ENCODE measurements around the gene MUC3A. TPM values are rescaled to one million over a fixed set of nuclear protein-coding genes. Genes with fewer than 3 reads are reported as not detected.
"Not testable (repeated sequence)": the region's sequence is repeated elsewhere in the genome, so short reads cannot be mapped to it uniquely, and the experiment has no call there.

Gene MUC3A
- total RNA-seq, 1 donor from 2014 or later, result not detected

DNA sequence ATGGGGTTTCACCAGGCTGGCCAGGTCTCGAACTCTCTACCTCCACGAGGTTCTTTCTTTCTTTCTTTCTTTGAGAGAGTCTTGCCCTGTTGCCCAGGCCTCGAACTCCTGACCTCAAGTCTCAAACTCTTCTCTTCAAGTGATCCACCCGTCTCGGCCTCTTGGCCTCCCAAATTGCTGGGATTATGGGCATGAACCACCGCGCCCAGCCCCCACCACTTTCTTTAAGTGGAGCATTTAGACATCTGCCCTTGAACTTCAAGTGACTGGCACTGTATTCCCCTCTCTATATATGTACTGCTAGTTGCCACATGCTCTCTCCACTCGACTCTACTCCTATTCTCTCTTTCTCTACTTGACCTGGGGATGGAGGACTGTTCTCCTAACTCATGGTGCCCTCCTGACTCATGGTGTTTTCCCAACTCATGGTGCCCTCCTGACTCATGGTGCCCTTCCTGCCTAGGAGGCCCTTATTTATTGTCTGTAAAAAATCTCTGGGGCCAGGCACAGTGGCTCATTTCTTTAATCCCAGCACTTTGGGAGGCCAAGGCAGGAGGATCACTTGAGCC is 34.4 kb upstream of the MUC3A start:
- Histone ChIP-seq H3K27ac (ENCODE audit: low read depth, low read length) (no peak overlapping the region), H3K36me3 (ENCODE audit: control insufficient read depth in 3 of 3, insufficient read depth in 3 of 3, low read length in 3 of 3) (no peaks in the 10 kb centered on the region), H3K9me3 (ENCODE audit: control insufficient read depth in 3 of 3, low read length in 3 of 3) (no peaks in the 10 kb centered on the region), H3K9ac (ENCODE audit: low read depth in 1 of 3, low read length in 3 of 3) (no peak overlapping the region), H3K4me3 (ENCODE audit: low read length in 3 of 3) (no peak overlapping the region), H3K27me3 (ENCODE audit: control insufficient read depth in 3 of 3, insufficient read depth in 3 of 3, low read length in 3 of 3) (no peaks in the 10 kb centered on the region), H3K4me1 (ENCODE audit: control insufficient read depth in 3 of 3, insufficient read depth in 3 of 3, low read length in 3 of 3) (peaks cover 0 to 3% (median 2%) of the 10 kb centered on the region in 3 donors)

GRCh38 chr7:100919335-100919734 is 30.0 kb upstream of the MUC3A start:
- not testable (repeated sequence) for H3K4me3 ChIP-seq (ENCODE audit: low read length in 3 of 3)

DNA sequence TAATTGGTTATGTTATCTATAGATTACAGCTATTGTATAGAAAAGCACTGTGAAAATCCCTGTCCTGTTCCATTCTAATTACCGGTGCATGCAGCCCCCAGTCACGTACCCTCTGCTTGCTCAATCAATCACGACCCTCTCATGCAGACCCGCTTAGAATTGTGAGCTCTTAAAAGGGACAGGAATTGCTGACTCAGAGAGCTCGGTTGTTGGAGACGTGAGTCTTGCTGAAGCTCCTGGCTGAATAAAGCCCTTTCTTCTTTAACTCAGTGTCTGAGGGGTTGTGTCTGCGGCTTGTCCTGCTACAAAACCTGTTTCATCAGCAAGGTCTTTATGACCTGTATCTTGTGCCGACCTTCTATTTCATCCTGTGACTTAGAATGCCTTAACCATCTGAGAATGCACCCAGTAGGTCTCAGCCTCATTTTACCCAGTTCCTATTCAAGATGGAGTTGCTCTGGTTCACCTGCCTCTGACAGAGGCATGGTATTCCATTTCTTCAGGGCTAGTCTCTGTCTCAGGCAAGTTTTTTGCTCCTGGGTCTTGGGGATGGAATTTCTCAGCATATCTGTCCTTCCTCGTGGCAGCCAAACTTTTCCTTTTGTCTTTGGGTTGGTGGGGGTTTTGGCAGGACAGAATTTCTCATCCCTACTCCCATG is 29.4 kb upstream of the MUC3A start:
- H3K36me3 ChIP-seq (ENCODE audit: control insufficient read depth in 3 of 3, insufficient read depth in 3 of 3, low read length in 3 of 3); H3K9ac ChIP-seq (ENCODE audit: low read depth in 1 of 3, low read length in 3 of 3); H3K27me3 ChIP-seq (ENCODE audit: control insufficient read depth in 3 of 3, insufficient read depth in 3 of 3, low read length in 3 of 3); H3K9me3 ChIP-seq (ENCODE audit: control insufficient read depth in 3 of 3, low read length in 3 of 3); H3K27ac ChIP-seq (ENCODE audit: low read depth, low read length); H3K4me1 ChIP-seq (ENCODE audit: control insufficient read depth in 3 of 3, insufficient read depth in 3 of 3, low read length in 3 of 3); H3K4me3 ChIP-seq (ENCODE audit: low read length in 3 of 3): not testable (repeated sequence)

More at GRCh38 chr7:100919335-100919734, 30.0 kb upstream of the MUC3A start:
- H3K36me3 ChIP-seq (ENCODE audit: control insufficient read depth in 3 of 3, insufficient read depth in 3 of 3, low read length in 3 of 3); H3K27me3 ChIP-seq (ENCODE audit: control insufficient read depth in 3 of 3, insufficient read depth in 3 of 3, low read length in 3 of 3); H3K9me3 ChIP-seq (ENCODE audit: control insufficient read depth in 3 of 3, low read length in 3 of 3); H3K4me1 ChIP-seq (ENCODE audit: control insufficient read depth in 3 of 3, insufficient read depth in 3 of 3, low read length in 3 of 3); H3K9ac ChIP-seq (ENCODE audit: low read depth in 1 of 3, low read length in 3 of 3); H3K27ac ChIP-seq (ENCODE audit: low read depth, low read length): not testable (repeated sequence)

DNA sequence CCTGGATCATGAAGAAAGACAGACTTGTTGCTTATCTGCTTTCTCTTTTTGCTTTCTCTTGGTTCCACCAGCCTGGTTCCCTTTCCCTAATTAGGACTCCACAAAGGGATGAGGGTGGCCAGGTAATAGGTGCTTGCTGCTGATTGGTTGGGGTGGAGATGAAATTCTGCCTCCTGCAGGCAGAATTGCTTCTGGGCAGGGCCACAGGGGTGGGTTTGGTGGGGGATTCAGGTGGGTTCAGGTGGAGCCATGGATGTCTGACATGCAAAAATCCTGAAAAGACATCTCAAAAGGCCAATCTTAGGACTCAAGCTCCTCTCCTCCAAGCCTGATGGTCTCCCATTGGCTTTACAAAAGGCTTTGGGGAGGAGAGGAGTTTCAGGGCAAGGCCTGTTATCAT is 28.3 kb upstream of the MUC3A start:
- H3K9ac ChIP-seq (ENCODE audit: low read depth in 1 of 3, low read length in 3 of 3), result no peak overlapping the region
- no peaks in the 10 kb centered on the region for H3K9me3 ChIP-seq (ENCODE audit: control insufficient read depth in 3 of 3, low read length in 3 of 3)
- peaks cover 0 to 3% (median 2%) of the 10 kb centered on the region in 3 donors for H3K4me1 ChIP-seq (ENCODE audit: control insufficient read depth in 3 of 3, insufficient read depth in 3 of 3, low read length in 3 of 3)
- no peaks in the 10 kb centered on the region for H3K36me3 ChIP-seq (ENCODE audit: control insufficient read depth in 3 of 3, insufficient read depth in 3 of 3, low read length in 3 of 3)
- H3K27me3 ChIP-seq (ENCODE audit: control insufficient read depth in 3 of 3, insufficient read depth in 3 of 3, low read length in 3 of 3), result no peaks in the 10 kb centered on the region
- no peak overlapping the region for H3K4me3 ChIP-seq (ENCODE audit: low read length in 3 of 3)
- no peak overlapping the region for H3K27ac ChIP-seq (ENCODE audit: low read depth, low read length)

DNA sequence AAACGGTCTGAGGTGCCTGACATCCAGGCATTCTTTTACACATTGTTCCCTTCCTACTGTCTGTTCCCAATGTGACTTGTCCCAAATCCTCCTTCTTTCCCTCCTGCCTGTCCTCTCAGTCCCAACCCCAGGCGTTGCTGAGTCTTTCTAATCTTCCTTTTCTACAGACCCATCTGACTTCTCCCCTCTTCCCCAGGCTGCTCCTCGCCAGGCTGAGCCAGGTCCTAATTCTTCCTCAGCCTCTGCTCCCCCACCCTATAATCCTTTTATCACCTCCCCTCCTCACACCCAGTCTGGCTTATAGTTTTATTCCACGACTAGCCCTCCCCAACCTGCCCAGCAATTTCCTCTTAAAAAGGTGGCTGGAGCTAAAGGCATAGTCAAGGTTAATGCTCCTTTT is 25.7 kb upstream of the MUC3A start:
- H3K27me3 ChIP-seq (ENCODE audit: control insufficient read depth in 3 of 3, insufficient read depth in 3 of 3, low read length in 3 of 3); H3K27ac ChIP-seq (ENCODE audit: low read depth, low read length); H3K4me1 ChIP-seq (ENCODE audit: control insufficient read depth in 3 of 3, insufficient read depth in 3 of 3, low read length in 3 of 3); H3K9me3 ChIP-seq (ENCODE audit: control insufficient read depth in 3 of 3, low read length in 3 of 3); H3K36me3 ChIP-seq (ENCODE audit: control insufficient read depth in 3 of 3, insufficient read depth in 3 of 3, low read length in 3 of 3); H3K9ac ChIP-seq (ENCODE audit: low read depth in 1 of 3, low read length in 3 of 3); H3K4me3 ChIP-seq (ENCODE audit: low read length in 3 of 3): not testable (repeated sequence)

DNA sequence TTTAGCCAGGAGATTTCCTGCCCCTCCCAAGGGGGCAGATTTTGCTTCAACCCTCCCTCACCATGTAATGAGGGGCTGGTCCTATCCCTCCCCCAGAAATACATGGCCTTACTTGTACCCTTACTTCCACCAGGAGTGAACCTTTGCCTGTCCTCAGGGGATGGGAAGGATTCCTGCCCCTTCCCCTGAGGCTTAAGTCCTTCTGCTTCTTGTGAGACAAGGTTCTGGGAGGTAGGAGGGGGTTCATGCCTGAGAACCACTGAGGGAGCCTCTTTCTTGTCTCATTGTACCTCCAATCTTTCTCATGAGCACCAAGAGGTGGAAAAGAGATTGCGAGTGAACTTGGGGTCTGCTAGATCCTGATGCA is 19.5 kb upstream of the MUC3A start:
- H3K4me3 ChIP-seq (ENCODE audit: low read length in 3 of 3), result no peak overlapping the region
- H3K27ac ChIP-seq (ENCODE audit: low read depth, low read length), result no peak overlapping the region
- no peaks in the 10 kb centered on the region for H3K27me3 ChIP-seq (ENCODE audit: control insufficient read depth in 3 of 3, insufficient read depth in 3 of 3, low read length in 3 of 3)
- H3K4me1 ChIP-seq (ENCODE audit: control insufficient read depth in 3 of 3, insufficient read depth in 3 of 3, low read length in 3 of 3), result peaks cover 0 to 9% (median 0%) of the 10 kb centered on the region in 3 donors
- no peaks in the 10 kb centered on the region for H3K36me3 ChIP-seq (ENCODE audit: control insufficient read depth in 3 of 3, insufficient read depth in 3 of 3, low read length in 3 of 3)
- no peak overlapping the region for H3K9ac ChIP-seq (ENCODE audit: low read depth in 1 of 3, low read length in 3 of 3)
- H3K9me3 ChIP-seq (ENCODE audit: control insufficient read depth in 3 of 3, low read length in 3 of 3), result no peaks in the 10 kb centered on the region

GRCh38 chr7:100933734-100934133 is 15.6 kb upstream of the MUC3A start:
- H3K4me3 ChIP-seq (ENCODE audit: low read length in 3 of 3), result no peak overlapping the region
- no peaks in the 10 kb centered on the region for H3K9me3 ChIP-seq (ENCODE audit: control insufficient read depth in 3 of 3, low read length in 3 of 3)
- H3K4me1 ChIP-seq (ENCODE audit: control insufficient read depth in 3 of 3, insufficient read depth in 3 of 3, low read length in 3 of 3), result peaks cover 0 to 9% (median 0%) of the 10 kb centered on the region in 3 donors
- no peak overlapping the region for H3K27ac ChIP-seq (ENCODE audit: low read depth, low read length)
- no peaks in the 10 kb centered on the region for H3K27me3 ChIP-seq (ENCODE audit: control insufficient read depth in 3 of 3, insufficient read depth in 3 of 3, low read length in 3 of 3)
- H3K9ac ChIP-seq (ENCODE audit: low read depth in 1 of 3, low read length in 3 of 3), result no peak overlapping the region
- H3K36me3 ChIP-seq (ENCODE audit: control insufficient read depth in 3 of 3, insufficient read depth in 3 of 3, low read length in 3 of 3), result no peaks in the 10 kb centered on the region

GRCh38 chr7:100935381-100935780 is 14.0 kb upstream of the MUC3A start:
- not testable (repeated sequence) for H3K9me3 ChIP-seq (ENCODE audit: control insufficient read depth in 3 of 3, low read length in 3 of 3); H3K27me3 ChIP-seq (ENCODE audit: control insufficient read depth in 3 of 3, insufficient read depth in 3 of 3, low read length in 3 of 3); H3K27ac ChIP-seq (ENCODE audit: low read depth, low read length); H3K4me3 ChIP-seq (ENCODE audit: low read length in 3 of 3); H3K36me3 ChIP-seq (ENCODE audit: control insufficient read depth in 3 of 3, insufficient read depth in 3 of 3, low read length in 3 of 3); H3K9ac ChIP-seq (ENCODE audit: low read depth in 1 of 3, low read length in 3 of 3); H3K4me1 ChIP-seq (ENCODE audit: control insufficient read depth in 3 of 3, insufficient read depth in 3 of 3, low read length in 3 of 3)

DNA sequence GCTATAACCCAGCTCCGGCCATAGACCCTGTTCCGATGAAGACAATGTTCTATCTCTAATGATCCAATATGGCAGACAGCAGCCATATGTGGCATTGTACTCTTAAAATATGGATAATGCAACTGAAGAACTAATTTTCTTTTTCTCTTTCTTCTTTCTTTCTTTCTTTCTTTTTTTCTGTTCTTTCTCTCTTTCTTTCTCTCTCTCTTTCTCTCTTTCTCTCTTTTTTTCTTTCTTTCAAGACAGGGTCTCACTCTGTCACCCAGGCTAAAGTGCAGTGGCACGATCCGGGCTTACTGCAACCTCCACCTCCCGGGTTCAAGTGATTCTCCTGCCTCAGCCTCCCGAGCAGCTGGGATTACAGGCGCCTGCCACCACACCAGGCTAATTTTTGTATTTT is 13.2 kb upstream of the MUC3A start:
- not testable (repeated sequence) for H3K9me3 ChIP-seq (ENCODE audit: control insufficient read depth in 3 of 3, low read length in 3 of 3)

DNA sequence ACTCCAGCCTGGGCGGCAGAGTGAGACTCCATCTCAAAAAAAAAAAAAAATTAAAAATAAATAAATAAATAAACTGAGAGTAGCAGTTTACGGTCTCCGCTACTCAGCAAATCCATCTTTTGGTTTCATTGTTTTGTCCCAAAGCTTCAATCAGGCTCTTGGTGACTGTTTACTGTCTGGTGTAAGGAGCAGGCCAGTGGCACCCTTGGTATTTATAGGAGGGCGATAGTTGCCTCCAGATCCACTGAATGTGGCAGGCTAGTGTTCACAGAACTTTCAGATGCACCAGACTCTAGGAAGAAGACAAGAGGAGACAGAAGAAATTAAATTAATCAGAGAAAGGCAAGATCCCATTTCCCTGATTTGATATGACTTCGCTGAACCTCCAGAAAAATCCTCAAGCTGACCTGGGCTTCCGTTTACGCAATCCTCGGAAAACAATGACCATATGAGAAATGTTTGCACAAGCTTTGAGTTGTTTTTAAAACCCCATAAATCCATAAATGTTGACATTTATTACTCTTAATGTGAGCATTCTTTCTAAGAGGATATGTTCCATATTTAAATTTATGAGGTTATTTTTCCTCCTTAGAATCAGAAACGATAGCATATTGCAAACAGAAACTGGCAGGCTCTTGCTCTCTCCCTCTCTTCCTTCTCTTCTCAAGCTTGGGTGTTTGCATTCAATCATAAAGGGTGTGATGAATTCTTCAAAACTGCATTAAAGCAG is 7.1 kb upstream of the MUC3A start:
- no peak overlapping the region for H3K9ac ChIP-seq (ENCODE audit: low read depth in 1 of 3, low read length in 3 of 3)
- H3K9me3 ChIP-seq (ENCODE audit: control insufficient read depth in 3 of 3, low read length in 3 of 3), result peaks cover 0 to 4% (median 2%) of the 10 kb centered on the region in 3 donors
- H3K36me3 ChIP-seq (ENCODE audit: control insufficient read depth in 3 of 3, insufficient read depth in 3 of 3, low read length in 3 of 3), result no peaks in the 10 kb centered on the region
- H3K27ac ChIP-seq (ENCODE audit: low read depth, low read length), result no peak overlapping the region
- no peaks in the 10 kb centered on the region for H3K4me1 ChIP-seq (ENCODE audit: control insufficient read depth in 3 of 3, insufficient read depth in 3 of 3, low read length in 3 of 3)
- H3K27me3 ChIP-seq (ENCODE audit: control insufficient read depth in 3 of 3, insufficient read depth in 3 of 3, low read length in 3 of 3), result peaks cover 0 to 4% (median 3%) of the 10 kb centered on the region in 3 donors
- no peak overlapping the region for H3K4me3 ChIP-seq (ENCODE audit: low read length in 3 of 3)

More for the DNA sequence above, 13.2 kb upstream of the MUC3A start:
- not testable (repeated sequence) for H3K27ac ChIP-seq (ENCODE audit: low read depth, low read length); H3K27me3 ChIP-seq (ENCODE audit: control insufficient read depth in 3 of 3, insufficient read depth in 3 of 3, low read length in 3 of 3); H3K4me3 ChIP-seq (ENCODE audit: low read length in 3 of 3); H3K36me3 ChIP-seq (ENCODE audit: control insufficient read depth in 3 of 3, insufficient read depth in 3 of 3, low read length in 3 of 3); H3K9ac ChIP-seq (ENCODE audit: low read depth in 1 of 3, low read length in 3 of 3); H3K4me1 ChIP-seq (ENCODE audit: control insufficient read depth in 3 of 3, insufficient read depth in 3 of 3, low read length in 3 of 3)

Measured in skeletal muscle tissue (tissue), 4 donors.